Kidney epithelial cell (primary cell): ENCODE measurements around the gene MACROD2. TPM values are rescaled to one million over a fixed set of nuclear protein-coding genes. Genes with fewer than 3 reads are reported as not detected.

ENCODE experiments used
- DNase-seq: peaks from one replicate; pipeline ENCODE4 v3.0.0-alpha.2; 2010; ENCODE audit warnings: low read depth
- H3K27me3 ChIP-seq: 2 replicates; pipeline ENCODE4 v1.6.0; 2011; ENCODE audit warnings: low read length; ENCODE audit not compliant: control insufficient read depth, insufficient read depth
- H3K36me3 ChIP-seq: 2 replicates; pipeline ENCODE4 v1.5.1; 2011; ENCODE audit warnings: low read length; ENCODE audit not compliant: control insufficient read depth, insufficient read depth
- H3K4me3 ChIP-seq: 2 replicates; pipeline ENCODE4 v1.5.1; 2011; ENCODE audit warnings: low read depth, mild to moderate bottlenecking, control low read depth, low read length
- total RNA-seq: library from RNA; depleted of rRNA; stranded (reverse); fragments of >200 nt; gene quantifications from 2 replicates; pipeline ENCODE4 v1.2.3, GENCODE V29; 2015
- TF ChIP-seq, protein P1 (sequence below): IDR thresholded peaks from 2 replicates; pipeline ENCODE4 v1.5.1; 2011; ENCODE audit warnings: mild to moderate bottlenecking, moderate library complexity, low read length, control low read depth, inconsistent platforms; ENCODE audit not compliant: insufficient read depth, poor library complexity, severe bottlenecking

MACROD2 gene
- total RNA-seq, 1 donor from 2014 or later, result 0.79 TPM

DNA sequence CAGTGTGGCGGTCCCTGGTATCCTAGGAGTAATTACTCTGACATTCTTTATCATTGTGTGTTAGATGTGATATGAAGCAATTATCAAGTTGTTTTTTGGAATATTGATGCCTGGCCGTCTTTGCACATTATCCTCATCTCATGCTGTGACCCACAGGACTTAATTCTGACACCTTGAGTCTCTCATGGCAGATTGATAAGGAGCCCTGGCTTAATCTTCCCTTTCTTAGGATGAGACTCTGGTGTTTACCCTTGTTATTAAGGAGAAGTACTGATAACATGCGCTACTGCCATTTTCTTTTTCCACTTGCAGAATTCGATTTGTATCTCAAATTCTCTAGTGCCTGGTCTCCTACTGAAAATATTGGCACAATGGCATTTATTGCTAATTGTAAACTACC, 1597.8 kb downstream of the MACROD2 start:
- Histone ChIP-seq H3K27me3 (no peaks in the 10 kb centered on the region), H3K36me3 (no peaks in the 10 kb centered on the region), H3K4me3 (no peak overlapping the region)
- no peak for DNase-seq
- TF ChIP-seq, protein P1, sequence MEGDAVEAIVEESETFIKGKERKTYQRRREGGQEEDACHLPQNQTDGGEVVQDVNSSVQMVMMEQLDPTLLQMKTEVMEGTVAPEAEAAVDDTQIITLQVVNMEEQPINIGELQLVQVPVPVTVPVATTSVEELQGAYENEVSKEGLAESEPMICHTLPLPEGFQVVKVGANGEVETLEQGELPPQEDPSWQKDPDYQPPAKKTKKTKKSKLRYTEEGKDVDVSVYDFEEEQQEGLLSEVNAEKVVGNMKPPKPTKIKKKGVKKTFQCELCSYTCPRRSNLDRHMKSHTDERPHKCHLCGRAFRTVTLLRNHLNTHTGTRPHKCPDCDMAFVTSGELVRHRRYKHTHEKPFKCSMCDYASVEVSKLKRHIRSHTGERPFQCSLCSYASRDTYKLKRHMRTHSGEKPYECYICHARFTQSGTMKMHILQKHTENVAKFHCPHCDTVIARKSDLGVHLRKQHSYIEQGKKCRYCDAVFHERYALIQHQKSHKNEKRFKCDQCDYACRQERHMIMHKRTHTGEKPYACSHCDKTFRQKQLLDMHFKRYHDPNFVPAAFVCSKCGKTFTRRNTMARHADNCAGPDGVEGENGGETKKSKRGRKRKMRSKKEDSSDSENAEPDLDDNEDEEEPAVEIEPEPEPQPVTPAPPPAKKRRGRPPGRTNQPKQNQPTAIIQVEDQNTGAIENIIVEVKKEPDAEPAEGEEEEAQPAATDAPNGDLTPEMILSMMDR, result no peak

DNA sequence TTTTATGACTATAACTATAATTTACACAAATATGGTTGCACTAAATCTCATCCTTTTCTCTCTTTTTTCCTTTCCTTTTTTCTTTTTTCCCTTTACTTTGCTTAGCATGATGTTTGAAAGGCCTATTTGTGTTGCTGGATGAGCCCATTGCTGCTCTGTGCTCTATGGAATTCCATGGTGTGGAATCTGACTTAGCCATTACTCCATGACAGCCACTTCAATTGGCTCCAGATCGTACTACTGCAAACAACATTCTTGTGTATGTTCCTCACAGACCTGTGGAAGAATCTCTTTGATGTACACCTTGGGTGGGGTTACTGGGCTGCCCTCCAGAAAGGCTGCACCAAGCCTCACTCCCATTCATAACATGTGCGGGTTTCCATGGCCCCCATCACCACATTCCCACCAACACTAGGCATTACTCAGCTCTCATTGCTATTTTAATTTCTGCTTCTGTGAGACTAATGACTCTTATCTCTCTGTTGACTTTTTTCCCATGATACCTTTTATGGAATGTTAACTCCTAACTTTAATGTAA, 1598.9 kb downstream of the MACROD2 start:
- no peaks in the 10 kb centered on the region for H3K36me3 ChIP-seq
- no peaks in the 10 kb centered on the region for H3K27me3 ChIP-seq
- TF ChIP-seq, protein P1, result no peak
- no peak for DNase-seq
- H3K4me3 ChIP-seq, result no peak overlapping the region

DNA sequence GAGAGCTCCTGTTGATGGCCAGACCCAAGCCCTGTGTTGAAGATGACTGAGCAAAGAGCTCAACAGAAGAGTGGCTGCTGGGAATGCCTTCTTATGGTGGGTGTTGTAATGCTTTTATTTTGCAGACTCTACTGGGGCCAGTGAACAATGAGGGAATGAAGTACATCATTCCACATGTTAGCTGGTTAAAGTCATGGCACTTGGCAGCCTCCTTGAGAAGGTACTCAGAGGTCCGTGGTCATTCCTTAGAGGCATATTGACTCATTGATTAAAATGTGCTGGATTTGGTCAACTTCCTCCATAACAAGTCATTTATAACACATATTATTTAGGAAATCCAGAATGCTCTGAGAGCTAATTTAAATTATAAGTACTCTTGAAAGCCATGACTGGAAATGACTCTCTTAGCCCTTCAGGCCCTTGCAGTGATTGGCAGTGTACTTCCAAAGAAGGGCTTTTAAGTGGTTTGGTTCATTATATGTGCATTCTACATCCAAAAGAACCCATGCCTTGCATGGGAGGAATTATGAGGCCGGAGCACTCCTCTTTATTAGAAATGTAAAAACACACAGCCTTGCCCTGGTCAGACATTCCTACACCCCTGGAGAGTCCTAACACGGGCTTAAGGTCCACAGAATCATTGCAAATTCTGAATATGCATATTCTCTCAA, 1601.0 kb downstream of the MACROD2 start:
- Histone ChIP-seq H3K27me3 (no peaks in the 10 kb centered on the region), H3K4me3 (no peak overlapping the region), H3K36me3 (no peaks in the 10 kb centered on the region)
- no peak for DNase-seq
- TF ChIP-seq, protein P1, result no peak

DNA sequence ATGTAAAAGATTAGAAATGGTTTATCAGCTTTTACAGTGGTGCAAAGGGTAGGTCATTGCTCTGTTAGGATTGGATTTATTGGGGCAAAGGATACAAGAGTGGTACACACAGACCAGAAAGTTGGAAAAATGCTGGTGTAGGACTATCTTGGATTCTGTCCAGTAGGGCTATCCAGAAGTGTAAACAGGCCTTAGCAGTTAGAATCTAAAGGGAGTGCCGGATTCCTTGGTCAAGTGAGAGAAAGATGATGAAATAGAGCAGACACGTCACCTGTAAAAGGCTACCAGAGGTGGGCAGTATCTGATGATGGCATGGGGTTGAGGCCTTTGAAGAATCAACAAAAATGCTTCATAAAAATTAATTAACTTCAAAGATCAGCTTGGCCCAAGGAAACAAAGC, 1602.0 kb downstream of the MACROD2 start:
- no peaks in the 10 kb centered on the region for H3K36me3 ChIP-seq
- H3K27me3 ChIP-seq, result no peaks in the 10 kb centered on the region
- H3K4me3 ChIP-seq, result no peak overlapping the region
- no peak for DNase-seq
- TF ChIP-seq, protein P1, result no peak

DNA sequence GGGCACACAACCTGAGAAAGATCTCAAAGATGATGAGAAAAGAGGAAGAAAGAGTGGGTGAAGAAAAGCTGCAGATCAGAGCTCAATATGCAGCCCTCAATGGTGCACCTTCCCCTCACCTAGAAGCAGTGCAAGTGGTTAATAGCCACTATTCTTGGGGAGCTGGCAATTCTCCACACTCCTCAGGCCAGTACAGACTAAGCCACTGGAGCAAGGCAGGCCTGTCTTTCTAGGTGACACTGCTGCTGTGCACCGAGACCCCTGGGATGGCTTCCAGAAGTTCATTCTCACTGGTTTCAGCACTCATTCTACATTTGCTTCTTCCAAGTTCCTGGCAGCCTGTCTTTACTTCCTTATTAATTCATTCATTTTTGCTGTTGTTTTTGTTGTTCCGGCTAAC, 1604.6 kb downstream of the MACROD2 start:
- Histone ChIP-seq H3K4me3 (no peak overlapping the region), H3K36me3 (no peaks in the 10 kb centered on the region), H3K27me3 (no peaks in the 10 kb centered on the region)
- no peak for DNase-seq
- TF ChIP-seq, protein P1, result no peak

DNA sequence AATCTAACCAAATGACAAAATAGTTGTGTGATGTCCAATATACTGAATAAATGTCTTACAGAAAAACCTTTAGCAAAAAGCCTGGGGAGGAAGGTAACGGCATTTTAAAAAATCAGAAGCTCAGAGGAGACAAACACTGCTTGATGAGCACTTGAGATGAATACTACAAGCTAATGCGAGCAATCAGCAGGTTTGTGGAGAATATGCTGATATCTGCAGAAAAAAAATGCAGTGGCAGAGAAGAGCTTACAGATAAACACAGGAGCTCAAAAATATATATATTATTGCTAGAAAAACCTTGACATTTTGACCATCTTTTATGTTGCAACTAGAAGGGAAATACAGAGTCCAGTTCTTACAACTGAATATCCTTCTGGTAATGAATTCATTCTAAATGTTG, 1605.2 kb downstream of the MACROD2 start:
- DNase-seq, result no peak
- H3K27me3 ChIP-seq, result no peaks in the 10 kb centered on the region
- no peak overlapping the region for H3K4me3 ChIP-seq
- H3K36me3 ChIP-seq, result no peaks in the 10 kb centered on the region
- TF ChIP-seq, protein P1, result no peak
